Measurements from ENCODE around the gene CHST15.
"Not testable (repeated sequence)": the region's sequence is repeated elsewhere in the genome, so short reads cannot be mapped to it uniquely, and the experiment has no call there.

The CHST15 gene

DNA sequence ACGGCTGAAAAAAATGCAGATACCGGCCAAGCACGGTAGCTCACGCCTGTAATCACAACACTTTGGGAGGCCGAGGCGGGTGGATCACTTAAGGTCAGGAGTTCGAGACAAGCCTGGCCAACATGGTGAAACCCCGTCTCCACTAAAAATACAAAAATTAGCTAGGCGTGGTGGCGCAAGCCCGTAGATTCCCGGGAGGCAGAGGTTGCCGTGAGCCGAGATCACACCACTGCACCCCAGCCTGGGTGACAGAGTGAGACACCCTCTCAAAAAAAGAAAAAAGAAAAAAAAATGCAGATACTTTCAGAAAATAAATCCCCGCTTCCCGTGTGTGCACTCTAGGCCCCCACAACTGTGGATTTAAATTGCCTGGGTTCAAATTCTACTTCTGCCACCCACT lies 2.4 kb upstream of the CHST15 start:
- not testable (repeated sequence) for DNase-seq

DNA sequence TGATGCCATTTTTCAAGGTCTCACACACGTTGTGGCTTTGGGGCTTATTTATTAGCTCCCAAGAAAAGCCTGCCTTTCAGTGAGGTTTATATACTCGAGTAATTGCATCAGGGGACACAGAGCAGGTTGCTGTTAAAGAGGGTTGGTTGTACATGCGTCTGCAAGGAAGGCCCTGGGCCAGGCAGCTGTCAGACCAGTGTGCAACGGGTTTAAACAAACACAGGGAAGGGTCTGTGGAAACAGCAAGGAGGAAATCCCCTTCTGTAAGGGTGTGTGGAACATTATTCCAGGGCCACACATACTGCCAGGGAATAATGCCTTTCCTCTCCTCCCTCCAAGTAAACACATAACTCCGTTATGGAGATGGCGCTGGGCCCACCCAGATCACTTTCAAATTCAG lies 1.7 kb upstream of the CHST15 start:
- DNase-seq = no peak

DNA sequence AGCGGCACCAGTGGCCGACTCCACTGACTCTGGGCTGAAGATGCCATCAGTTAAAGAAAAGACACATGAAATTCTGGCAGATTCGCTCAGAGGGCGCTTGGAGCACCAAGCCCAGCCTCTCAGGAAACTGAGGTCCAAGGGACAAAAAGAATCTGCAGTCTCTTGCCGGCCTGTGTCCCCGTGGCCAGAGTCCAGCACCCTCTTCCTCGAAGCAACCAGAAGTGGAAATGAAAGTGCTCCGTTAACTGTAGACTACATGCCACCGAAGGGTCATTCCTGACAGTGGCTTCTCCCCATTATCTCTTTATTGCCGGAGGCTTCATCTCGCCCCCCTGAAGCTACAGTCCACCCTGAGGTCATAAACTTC lies 1.0 kb upstream of the CHST15 start:
- DNase-seq = peak; percentile 73

DNA sequence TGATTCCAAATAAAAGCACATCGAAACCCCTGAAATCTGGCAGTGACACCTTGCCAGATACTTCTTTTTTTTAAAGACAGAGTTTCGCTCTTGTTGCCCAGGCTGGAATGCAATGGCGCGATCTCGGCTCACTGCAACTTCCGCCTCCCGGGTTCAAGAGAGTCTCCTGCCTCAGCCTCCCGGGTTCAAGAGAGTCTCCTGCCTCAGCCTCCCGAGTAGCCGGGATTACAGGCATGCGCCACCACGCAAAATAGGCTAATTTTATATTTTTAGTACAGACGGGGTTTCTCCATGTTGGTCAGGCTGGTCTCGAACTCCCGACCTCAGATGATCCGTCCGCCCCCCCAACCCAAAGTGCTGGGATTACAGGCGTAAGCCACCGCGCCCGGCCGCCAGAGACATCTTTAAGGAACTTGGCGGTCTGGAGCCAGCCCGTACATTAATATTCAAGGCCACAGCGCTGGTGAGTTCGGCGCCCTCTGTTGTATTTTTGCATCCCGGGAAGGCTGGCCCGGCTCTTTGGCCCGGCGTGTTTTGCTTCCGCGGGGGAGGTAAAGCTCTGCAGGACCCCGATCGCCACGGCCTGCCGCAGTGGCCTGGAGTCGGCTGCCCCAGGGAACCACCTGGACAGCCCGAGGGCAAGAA lies 498 bp upstream of the CHST15 start:
- DNase-seq = peak; percentile 55

DNA sequence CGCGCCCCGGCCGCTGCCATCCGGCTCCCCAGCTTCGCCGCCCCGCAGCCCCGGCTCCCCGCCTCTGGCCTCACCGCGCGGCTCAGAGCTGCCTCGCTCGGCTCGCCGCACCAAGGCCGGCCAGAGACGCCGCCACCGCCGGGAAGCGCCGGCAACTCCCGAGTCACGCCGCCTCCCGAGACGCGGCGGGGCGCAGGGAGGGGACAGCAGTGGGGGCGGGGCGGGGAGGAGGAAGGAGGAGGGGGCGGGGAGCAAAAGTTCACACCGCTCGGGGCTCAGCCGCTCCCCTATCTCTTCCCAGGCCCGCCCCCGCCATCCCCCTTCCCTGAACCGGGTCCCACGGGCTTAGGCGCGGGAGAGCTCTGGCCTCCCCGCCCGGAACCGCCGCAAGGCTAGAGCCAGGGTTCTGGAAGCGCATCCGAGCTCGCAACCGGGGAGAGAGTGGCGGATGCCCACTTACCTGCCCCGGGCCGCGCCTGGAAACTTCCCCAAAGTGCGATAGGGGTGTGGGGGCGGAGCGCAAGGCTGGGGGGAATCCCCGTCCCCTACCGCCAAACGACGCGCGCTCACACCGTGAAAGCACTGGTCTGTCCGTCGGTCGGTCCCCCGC lies 1.0 kb downstream of the CHST15 start:
- DNase-seq = peak; percentile 70

DNA sequence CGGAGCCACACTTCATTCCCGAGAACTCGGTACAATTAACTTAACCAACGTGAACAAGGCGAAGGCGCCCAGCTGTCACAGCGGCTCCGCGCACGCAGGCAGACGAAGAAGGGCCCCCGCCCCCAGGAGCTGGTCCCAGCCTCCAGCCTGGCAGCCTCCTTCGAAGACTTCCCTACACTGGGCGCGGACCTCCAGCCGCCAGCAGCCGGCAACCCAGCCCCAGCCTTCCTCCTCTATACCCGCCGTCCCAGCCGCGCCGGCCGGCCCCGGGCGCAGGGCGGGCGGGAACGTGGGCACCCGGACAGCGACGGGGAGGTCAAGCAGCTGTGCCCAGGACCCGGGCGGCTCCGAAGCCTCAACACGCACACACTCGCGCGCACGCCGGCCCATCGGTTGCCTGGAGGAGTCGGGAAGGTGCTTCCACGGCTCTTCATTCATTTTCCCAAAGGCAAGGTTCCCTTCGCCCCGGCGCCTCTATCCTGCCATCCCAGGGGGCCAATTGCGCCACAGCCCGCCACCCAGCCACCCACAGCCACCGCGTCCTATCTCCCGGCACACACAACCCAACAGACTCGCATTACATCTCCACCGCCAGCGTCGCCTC lies 1.6 kb downstream of the CHST15 start:
- peak; percentile 68 for DNase-seq

DNA sequence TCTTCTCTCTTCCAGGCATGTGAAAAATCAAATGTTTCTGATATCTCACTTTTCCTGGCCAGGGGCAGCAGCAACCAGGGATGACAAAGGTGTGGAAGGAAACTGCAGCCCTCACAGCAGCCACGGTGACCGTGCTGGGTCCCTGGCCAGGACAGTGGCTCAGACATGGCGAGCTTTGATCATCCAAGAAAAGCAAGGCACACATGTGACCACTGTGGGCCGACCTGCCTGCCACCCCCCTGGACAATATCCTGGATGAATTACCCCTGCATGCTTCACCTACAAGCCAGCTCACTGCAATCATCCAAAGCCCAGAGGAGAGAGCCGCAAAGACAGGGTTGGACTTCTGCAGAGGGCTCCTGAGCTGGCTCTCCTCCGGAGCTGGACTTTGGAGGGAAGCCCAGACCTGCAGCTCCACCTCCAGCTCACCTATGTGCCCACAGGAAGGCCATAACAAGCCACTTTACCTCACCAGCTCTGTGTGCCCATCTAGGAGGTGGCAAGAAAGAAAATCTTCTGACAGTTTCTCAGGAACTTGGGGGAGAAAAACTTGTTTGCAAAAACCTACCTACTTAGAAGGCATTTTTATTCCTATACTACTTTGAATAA lies 2.7 kb downstream of the CHST15 start:
- no peak for DNase-seq

DNA sequence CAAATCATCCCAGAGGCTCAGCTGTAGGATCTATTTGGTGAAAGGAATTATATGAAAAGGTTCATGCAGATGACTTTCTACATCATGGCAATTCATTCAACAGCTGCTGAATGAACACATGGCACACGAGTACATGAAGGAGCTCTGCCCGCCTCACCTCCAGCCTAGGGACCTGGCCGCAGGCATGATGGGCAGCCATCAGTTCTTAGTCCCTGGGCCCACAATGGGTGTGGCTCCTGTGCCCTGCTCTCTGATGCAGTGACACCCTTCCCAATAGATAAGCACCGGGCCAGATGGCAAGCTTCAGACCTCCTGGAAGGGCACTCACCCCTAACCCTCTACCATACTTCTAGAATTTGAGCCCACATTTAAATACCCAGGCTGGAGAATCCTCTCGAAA lies 3.5 kb downstream of the CHST15 start:
- no peak for DNase-seq

DNA sequence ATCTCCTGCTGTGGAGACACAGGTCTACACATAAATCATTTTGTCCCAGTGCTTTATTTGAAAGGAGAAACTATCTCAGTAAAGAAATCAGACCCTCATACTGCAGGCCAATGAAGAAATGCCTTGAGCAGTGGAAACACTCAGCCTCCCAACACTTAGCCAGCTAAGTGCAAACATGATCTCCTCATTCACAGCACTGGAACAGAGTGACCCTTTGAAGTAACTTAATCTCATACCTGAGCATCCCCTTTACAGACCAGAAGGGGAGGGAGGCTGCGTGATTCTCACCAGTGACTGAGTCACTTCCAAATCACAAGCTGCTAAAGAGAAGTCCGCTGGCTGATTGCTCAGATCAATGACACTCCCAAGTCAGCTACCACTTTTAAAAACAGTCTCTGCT lies 4.5 kb downstream of the CHST15 start:
- DNase-seq = peak; percentile 42

DNA sequence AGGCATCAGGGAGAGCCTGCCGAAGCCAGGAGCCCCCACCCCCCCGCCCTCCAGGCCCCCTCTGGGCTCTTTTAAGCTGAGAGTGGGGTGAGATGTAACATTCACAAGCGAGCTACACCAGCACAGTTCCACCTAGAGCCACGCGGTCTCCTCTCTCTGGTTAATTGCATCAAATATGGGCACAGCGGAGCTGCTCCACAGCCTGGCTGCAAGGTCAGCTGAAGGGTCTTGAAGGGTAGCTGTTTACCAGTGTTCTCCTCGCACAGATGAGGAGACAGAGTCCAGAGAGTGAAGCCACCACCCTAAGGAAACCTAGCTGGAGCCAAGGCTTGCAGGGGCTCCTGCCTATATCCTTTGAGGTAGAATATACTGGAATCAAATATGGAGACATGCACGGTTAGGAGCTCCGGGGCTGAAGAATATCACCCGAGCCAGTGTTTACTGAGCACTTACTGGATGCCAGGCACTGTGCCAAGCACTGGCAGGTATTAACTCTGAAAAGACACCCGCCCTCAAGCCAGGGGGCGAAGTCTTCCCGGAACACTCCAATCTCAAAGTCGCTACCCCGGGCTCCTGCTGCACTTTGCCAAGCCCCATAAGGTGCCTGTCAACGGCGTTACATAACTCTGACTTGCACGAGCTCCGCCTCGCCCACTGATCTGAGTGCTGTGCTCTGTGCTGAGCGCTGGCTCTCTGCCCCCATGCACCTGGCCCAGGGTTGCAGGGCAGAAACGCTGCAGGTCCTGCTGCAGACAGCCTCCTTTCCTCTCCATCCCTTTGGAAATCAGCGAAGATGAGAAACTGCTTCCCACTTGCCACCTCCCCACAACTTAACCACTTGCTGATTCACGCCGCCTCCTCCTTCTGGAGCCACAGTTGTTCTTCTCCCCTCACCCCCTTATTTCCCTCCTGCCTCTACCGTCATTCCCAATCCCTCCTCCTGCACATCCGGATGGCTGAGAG lies 5.4 kb downstream of the CHST15 start:
- DNase-seq = no peak

DNA sequence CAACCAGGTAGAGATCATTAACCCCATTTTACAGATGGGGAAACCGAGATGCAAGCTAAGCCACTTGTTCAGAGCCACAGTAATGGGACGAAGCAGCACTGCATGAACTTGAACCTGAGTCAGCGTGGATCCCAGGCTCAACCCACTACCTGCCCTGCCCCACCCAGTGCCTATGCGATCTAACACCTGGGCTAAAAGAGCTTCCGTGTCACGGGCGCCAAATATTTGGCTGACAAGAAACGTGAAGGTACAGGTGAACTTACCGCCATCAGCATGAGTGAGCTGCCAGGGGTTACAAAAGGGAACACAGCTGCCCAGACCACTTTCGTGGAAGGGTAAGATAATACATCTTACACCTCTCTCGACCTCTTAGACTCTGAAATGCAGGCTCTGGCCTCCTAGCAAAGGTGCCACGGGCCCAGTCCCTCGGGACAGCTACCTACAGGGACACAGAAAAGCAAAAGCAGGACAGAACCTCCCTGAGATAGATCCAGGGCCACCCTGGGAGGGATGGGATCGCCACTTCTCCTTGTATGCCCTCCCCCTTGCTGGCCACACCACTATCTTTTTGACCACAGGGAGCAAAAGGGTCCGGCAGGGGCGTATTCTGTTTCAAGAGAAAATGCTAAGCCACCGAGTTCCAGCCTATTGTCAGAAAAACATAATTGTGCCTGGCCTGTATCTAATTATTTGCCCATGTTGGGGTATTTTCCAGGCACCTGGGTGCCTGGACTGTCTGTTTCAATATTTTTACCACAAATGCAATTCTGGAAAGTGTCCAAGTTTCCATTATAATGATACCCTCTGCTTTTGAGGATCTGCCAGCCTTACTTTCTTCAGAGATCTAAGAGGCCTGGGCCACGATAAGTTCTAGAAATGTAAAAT lies 6.4 kb downstream of the CHST15 start:
- no peak for DNase-seq

DNA sequence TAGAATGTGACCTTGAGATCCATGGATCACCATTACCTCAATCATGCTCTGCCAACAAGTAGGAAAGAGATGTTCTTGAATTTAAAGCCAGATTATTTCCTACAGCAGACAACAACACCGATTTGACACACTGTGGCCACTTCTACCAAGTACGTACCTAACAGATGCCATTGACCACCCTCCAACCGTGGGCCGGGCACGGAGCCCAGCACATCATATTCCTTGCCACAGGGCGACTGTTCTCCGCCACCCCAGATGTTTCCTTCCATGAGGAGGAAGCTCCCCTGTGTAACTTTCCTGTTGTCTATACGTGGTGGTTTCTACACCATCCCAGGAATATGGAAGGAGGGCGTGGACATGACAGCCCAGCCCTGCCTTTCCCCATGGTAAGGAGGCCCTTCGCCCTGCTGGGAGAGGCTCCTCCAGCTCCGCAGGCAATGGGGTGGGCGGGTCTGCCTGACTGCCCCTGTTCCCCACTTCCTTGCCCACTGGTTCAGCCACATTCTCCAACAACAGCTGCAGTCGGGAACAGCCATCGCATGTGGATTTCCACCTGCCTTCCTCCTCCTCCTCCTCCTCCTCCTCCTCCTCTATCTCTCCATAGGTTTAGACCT lies 7.2 kb downstream of the CHST15 start:
- no peak for DNase-seq

DNA sequence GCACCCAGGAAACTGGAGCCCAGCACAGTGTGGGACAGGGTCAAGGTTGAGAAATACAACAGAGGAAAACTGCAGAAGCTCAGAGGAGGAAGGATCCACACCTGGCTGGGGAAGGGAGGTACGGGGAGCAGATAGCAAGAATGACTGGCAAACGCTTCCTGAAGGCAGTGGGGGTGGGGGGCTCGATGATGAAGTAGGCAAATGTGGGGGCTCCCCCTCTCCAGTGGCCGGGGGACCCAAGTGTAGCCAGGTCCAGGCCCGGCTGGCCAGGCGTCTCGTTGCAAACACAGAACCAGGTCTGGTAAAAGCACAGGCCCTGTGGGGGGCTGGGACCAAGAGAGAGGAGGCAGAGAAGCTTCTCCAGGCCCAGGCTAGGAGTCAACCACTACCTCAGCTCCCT lies 7.7 kb downstream of the CHST15 start:
- DNase-seq = no peak

DNA sequence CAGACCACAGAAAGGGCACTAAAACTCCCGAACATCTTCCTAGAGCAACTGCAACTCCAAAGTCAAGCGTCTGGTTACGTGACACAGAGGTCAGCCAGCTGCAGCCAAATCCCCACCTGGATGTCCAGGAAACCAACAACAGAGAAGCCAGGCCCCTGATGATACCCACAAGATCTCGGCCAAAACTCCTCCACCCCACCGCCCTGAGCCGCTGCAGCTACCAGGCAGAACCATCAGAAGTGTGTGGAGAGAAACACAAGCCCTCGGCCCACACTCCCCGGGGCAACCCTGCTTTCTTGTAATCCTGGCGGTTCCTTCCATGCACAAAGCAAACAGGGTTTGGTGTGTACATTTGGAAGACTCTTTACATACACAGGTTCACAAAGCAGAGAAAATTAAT lies 8.7 kb downstream of the CHST15 start:
- DNase-seq = no peak

DNA sequence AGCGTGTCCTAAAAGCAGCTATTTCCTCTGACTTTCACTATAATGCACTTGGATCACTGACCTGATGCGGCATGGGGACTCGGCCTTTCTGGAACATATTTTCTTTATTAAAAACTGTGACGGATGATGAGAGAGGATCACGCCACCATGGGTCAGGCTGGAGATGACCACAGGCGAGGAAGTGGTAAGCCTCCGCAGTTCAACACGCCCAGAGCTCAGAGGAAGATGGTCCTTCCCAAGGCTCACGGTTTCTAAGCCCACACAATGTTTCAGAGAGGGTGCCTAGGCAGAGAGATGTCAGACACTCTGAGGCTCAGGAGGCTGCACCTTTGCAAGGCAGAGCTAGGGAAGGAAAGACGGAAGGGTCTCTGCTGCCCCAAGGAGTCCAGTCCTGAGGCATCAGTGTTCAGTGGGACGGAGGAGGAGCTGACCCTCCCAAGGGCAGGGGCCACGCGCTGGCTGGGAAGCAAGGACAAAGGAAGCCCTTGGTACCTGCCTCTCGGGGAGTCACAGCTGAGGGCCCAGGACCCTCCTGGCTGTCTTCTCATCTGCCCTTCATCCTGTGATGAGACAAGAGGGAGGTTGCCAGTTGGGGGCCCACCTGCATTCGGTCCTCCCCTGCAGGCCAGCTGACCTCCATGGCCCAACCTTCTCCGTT lies 9.5 kb downstream of the CHST15 start:
- peak; percentile 83 for DNase-seq

DNA sequence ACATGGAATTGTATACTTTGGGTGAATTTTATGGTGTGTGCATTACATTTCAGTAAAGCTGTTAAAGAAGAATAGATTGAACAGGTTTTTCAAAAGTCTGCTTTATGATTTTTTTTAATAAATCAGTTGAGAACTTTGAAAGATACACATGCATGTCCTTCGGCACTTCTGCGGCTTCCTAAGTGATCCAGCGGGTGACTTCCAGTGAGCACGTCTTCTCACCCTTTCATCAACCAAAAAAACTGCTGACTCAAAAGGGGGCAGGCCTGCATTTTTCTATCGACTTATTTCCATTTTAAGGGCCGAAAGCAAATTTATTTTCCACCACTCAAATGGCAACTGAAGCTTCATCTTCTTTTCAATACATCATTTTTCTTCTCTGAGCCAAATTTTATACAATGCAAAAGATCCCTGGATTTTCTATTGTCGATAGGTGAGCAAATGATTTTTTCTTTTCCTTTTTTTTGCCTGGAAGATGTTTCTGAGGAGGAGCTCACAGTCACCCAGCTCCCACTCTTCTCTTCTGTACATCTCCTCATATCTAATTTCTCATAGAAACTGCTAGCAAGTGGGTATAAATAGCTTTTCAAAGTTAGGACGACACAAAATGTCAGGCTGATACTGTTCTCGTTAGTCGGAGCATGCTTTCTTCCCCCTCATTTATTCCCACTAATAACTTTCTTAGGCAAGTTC lies 10.2 kb downstream of the CHST15 start:
- DNase-seq = no peak

DNA sequence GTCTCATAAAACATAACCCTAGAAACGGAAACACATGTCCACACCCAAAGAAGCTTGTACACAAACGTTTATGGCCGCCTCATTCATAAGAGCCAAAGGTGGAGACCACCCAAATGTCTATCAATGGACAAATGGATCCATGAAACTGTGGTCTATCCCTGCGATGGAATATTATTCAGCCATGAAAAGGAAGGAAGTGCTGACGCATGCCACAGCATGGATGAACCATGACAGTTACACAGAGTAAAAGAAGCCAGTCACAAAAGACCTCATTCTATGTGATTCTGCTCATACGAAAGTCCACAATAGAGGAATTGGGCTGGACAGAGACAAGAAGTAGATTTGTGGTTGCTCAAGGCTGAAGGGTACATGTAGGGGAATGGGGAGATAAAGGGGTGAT lies 10.8 kb downstream of the CHST15 start:
- no peak for DNase-seq

DNA sequence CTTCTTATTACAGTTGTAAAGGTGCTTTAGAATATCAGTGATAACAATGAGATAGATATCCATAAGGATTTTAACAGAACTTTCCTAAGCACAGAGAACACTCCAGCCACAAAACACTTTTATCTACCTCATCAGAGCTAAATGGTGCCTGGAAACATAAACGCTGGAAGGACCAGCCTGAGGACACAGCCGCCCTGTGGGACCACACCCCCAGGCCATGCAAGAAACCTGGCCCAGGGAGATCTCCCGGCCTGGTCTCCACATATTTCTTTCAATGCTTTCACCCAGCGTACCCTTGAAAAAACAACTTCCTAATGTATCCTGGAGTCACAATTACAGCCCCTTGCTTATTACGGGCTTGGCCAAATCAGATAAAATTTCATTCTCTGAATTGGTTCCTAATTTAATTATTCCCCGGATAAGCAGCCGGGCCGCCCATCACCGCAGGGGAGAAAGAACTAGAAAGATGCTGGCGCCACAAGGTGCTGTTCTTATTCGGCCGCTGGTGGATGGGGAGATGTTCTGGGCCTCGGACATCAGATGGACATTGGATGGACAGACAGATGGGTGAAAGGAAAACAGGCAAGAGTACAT lies 11.8 kb downstream of the CHST15 start:
- DNase-seq = no peak

DNA sequence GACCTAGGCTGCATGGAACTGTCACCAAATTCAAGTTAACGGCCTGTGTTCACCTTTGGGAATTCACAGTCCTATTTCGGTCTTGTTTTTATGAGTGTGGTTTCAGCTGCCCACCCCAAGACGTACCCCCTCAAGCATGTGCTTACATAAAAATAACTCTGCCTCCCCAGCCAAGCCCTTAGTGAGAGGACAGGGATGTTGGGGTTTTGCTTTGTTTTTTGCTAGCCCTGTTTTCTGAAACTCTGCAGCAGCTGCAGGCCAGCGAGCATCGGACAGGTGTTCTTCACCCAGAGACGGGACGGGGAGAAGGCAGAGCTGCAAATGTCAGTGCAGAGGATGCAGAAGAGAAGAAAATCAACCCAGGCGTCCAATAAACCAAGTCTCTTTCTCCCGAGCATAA lies 13.5 kb downstream of the CHST15 start:
- DNase-seq = no peak

DNA sequence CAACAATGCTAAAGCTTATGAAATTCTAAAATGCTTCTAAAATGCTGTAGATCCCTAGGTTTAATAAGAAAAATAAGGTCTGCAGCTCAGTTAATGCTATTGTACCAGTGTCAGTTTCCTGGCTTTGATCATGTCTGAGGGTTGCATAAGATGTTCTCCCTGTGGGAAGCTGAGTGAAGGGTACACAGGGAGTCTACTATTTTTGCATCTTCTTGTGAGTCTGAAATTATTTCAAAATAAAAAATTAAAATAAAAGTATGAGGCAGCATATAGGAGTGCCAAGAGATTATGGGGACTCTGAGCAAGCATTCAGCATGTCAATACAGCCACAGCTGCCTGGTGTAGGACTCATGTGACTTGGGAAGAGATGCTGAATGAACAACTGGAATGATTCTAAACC lies 14.7 kb downstream of the CHST15 start:
- DNase-seq = no peak

All from suppressor macrophage treated with lipopolysaccharide for 4 hours (primary cell).